Dedifferentiated amniotic fluid mesenchymal stem cell (primary cell): ENCODE data around the gene SPDYE4.

Experiments
- DNase-seq: peaks from one replicate; pipeline ENCODE4 v3.0.0-alpha.2; 2016; ENCODE audit errors: extremely low spot score

Gene SPDYE4

GRCh38 chr17:8712698-8713097, 45.6 kb downstream of the SPDYE4 start:
- DNase-seq: no peak

GRCh38 chr17:8711291-8711690, 47.1 kb downstream of the SPDYE4 start:
- DNase-seq: no peak

GRCh38 chr17:8710813-8711212, 47.5 kb downstream of the SPDYE4 start:
- DNase-seq: no peak

- no peak for DNase-seq
Measured at GRCh38 chr17:8709006-8709405, 49.3 kb downstream of the SPDYE4 start.

- no peak for DNase-seq
Measured at GRCh38 chr17:8708025-8708461, 50.3 kb downstream of the SPDYE4 start.

- DNase-seq: no peak
Measured at GRCh38 chr17:8707332-8708024, 50.9 kb downstream of the SPDYE4 start.

- DNase-seq: no peak
Measured at GRCh38 chr17:8706431-8706830, 51.9 kb downstream of the SPDYE4 start.

GRCh38 chr17:8705427-8705826, 52.9 kb downstream of the SPDYE4 start:
- DNase-seq: no peak

- DNase-seq: no peak
Measured at GRCh38 chr17:8703001-8703400, 55.3 kb downstream of the SPDYE4 start.

- DNase-seq: no peak
Measured at GRCh38 chr17:8701754-8702153, 56.6 kb downstream of the SPDYE4 start.

GRCh38 chr17:8701221-8701620, 57.1 kb downstream of the SPDYE4 start:
- no peak for DNase-seq
